RPMI8226 (cell line): Measurements from ENCODE around the gene PLD1.
"Not testable (repeated sequence)": the region's sequence is repeated elsewhere in the genome, so short reads cannot be mapped to it uniquely, and the experiment has no call there.

Experiments used
- DNase-seq: peaks from one replicate; pipeline ENCODE4 v3.0.0-alpha.2; 2015

PLD1 gene

GRCh38 chr3:171658841-171659240 lies 151.4 kb downstream of the PLD1 start:
- no peak for DNase-seq

- peak; percentile 59 for DNase-seq
These were observed 155.5 kb downstream of the PLD1 start for GRCh38 chr3:171654809-171655208.

- no peak for DNase-seq
These were observed 156.0 kb downstream of the PLD1 start for GRCh38 chr3:171654326-171654725.

GRCh38 chr3:171653701-171654100 lies 156.6 kb downstream of the PLD1 start:
- no peak for DNase-seq

GRCh38 chr3:171652932-171653331 lies 157.4 kb downstream of the PLD1 start:
- no peak for DNase-seq

GRCh38 chr3:171649911-171650592 lies 160.2 kb downstream of the PLD1 start:
- DNase-seq = no peak

- DNase-seq = no peak
These were observed 161.0 kb downstream of the PLD1 start for GRCh38 chr3:171649267-171649666.

GRCh38 chr3:171648069-171648468 lies 162.2 kb downstream of the PLD1 start:
- no peak for DNase-seq

GRCh38 chr3:171646357-171647133 lies 163.7 kb downstream of the PLD1 start:
- peak; percentile 50 for DNase-seq

GRCh38 chr3:171644681-171645080 lies 165.6 kb downstream of the PLD1 start:
- no peak for DNase-seq

GRCh38 chr3:171643681-171644080 lies 166.6 kb downstream of the PLD1 start:
- DNase-seq = no peak

GRCh38 chr3:171643033-171643432 lies 167.2 kb downstream of the PLD1 start:
- DNase-seq = no peak

GRCh38 chr3:171640520-171641412 lies 169.5 kb downstream of the PLD1 start:
- no peak for DNase-seq

GRCh38 chr3:171636666-171637065 lies 173.6 kb downstream of the PLD1 start:
- DNase-seq = no peak

GRCh38 chr3:171632766-171633165 lies 177.5 kb downstream of the PLD1 start:
- no peak for DNase-seq

- DNase-seq = not testable (repeated sequence)
These were observed 183.5 kb downstream of the PLD1 start for GRCh38 chr3:171626799-171627198.

GRCh38 chr3:171622126-171622525 lies 188.2 kb downstream of the PLD1 start:
- no peak for DNase-seq

GRCh38 chr3:171620825-171621434 lies 189.4 kb downstream of the PLD1 start:
- DNase-seq = no peak

- no peak for DNase-seq
These were observed 193.5 kb downstream of the PLD1 start for GRCh38 chr3:171616798-171617197.

- DNase-seq = no peak
These were observed 194.6 kb downstream of the PLD1 start for GRCh38 chr3:171615686-171616085.

- DNase-seq = no peak
These were observed 195.0 kb downstream of the PLD1 start for GRCh38 chr3:171615281-171615680.

- peak; percentile 46 for DNase-seq
These were observed 195.9 kb downstream of the PLD1 start for GRCh38 chr3:171614318-171614921.

GRCh38 chr3:171607452-171607851 lies 202.8 kb downstream of the PLD1 start:
- no peak for DNase-seq
